ENCODE data around the gene FURIN. TPM values are rescaled to one million over a fixed set of nuclear protein-coding genes. Genes with fewer than 3 reads are reported as not detected.

The FURIN gene
- total RNA-seq, 1 donor from 2014 or later: 47.6 TPM

DNA sequence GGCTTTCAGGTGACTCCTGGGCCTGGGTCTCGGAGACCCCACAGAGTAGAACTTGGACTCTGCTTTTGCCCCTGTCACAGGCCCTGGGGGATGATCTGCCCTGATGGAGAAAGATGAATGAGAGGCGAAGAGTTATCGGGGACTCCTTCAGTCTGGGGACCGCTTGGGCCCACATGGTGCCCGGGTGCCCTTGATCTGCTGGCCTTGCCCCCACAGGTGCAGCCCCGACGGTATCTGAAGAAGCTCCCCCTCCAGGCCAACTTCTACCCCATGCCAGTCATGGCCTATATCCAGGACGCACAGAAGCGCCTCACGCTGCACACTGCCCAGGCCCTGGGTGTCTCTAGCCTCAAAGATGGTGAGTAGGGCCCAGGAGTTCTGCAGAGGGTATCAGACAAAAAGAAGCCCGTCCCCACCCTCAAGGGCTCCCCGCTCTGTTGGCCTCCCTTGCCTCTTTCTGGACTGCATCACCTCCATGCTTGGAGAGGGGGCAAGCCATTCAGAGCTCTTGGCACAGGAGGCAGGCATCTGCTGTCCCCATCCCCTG is 45.1 kb downstream of the FURIN start:
- intact Hi-C loops (cut with DNase I): no loop called here
- Histone ChIP-seq H3K27ac (no peak overlapping the region), H3K36me3 (peaks cover 5 to 91% of the 10 kb centered on the region in 2 donors), H3K4me1 (no peaks in the 10 kb centered on the region), H3K4me3 (no peak overlapping the region), H3K27me3 (no peaks in the 10 kb centered on the region), H3K9me3 (no peaks in the 10 kb centered on the region)
- TF ChIP-seq POLR2A (IDR thresholded peaks at IDR 0.05) (no peak), POLR2AphosphoS5 (IDR thresholded peaks at IDR 0.05; ENCODE audit: insufficient read depth in 1 of 2, low read depth in 1 of 2) (no peak)
- TF ChIP-seq, protein P1, sequence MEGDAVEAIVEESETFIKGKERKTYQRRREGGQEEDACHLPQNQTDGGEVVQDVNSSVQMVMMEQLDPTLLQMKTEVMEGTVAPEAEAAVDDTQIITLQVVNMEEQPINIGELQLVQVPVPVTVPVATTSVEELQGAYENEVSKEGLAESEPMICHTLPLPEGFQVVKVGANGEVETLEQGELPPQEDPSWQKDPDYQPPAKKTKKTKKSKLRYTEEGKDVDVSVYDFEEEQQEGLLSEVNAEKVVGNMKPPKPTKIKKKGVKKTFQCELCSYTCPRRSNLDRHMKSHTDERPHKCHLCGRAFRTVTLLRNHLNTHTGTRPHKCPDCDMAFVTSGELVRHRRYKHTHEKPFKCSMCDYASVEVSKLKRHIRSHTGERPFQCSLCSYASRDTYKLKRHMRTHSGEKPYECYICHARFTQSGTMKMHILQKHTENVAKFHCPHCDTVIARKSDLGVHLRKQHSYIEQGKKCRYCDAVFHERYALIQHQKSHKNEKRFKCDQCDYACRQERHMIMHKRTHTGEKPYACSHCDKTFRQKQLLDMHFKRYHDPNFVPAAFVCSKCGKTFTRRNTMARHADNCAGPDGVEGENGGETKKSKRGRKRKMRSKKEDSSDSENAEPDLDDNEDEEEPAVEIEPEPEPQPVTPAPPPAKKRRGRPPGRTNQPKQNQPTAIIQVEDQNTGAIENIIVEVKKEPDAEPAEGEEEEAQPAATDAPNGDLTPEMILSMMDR (IDR thresholded peaks at IDR 0.05): no peak
- DNase-seq (ENCODE audit: extremely low spot score in 2 of 2): no peak

DNA sequence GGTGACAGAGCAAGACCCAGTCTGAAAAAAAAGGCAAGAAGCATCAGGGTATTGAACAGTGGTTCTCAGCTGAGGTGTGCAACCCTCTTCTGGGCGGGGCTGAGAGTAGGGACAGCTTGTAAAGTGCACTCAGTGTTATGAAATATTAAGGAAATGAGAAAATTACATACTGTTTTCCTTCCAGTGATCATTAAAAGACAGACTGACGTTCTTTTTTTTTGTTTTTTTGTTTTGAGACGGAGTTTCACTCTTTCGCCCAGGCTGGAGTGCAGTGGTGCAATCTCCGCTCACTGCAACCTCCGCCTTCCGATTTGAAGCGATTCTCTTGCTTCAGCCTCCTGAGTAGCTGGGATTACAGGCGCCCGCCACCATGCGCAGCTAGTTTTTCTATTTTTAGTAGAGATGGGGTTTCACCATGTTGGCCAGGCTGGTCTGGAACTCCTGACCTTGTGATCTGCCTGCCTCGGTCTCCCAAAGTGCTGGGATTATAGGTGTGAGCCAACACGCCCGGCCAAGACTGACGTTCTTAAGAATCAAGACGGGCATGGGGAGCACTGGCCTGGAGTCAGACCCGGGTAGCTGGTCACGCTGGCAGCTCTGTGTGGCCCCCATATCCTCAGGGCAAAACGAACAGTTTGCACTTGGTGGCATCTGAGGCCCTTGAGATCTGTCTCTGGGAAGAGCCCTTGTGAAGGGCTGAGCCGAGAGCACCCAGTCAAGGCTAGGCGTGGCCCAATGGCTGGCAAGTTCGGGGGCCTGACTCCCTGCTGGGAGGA is 46.1 kb downstream of the FURIN start:
- Histone ChIP-seq H3K4me1 (no peaks in the 10 kb centered on the region), H3K9me3 (no peaks in the 10 kb centered on the region), H3K27ac (no peak overlapping the region), H3K36me3 (peaks cover 5 to 92% of the 10 kb centered on the region in 2 donors), H3K27me3 (no peaks in the 10 kb centered on the region), H3K4me3 (no peak overlapping the region)
- intact Hi-C loops (cut with DNase I): no loop called here
- DNase-seq (ENCODE audit: extremely low spot score in 2 of 2): peak in 1 of 2 donors; percentile 67
- TF ChIP-seq, protein P1 (IDR thresholded peaks at IDR 0.05): no peak
- no peak for TF ChIP-seq POLR2AphosphoS5 (IDR thresholded peaks at IDR 0.05; ENCODE audit: insufficient read depth in 1 of 2, low read depth in 1 of 2)
- no peak for TF ChIP-seq POLR2A (IDR thresholded peaks at IDR 0.05)

DNA sequence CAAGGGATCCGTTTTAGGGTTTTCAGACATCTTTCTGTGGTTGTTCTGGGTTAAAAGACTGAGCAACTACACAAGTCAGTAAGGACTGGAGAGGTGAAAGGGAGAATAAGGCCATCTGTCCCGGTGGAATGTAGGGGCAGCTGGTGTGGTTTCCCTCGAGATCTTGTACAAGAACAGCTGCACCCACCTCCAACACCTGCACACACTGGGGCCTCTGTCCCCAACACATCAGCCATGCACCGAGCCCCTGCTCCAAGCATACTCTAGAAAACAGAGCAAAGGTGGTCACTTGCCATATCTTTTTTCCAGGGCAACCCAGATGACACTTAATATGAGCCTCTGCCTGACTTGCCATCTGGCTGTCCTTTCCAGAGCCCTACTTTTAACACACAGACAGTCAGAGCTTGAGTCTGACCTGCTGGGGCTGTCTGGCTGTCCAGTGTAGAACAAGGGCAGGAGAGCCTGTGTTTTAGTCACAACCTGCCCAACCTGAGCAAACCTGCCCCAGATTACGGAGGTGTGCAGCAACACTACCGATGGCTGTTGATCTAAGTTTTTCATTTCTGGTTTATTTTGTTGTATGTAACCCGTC is 46.9 kb downstream of the FURIN start:
- Histone ChIP-seq H3K9me3 (no peaks in the 10 kb centered on the region), H3K4me3 (no peak overlapping the region), H3K27ac (no peak overlapping the region), H3K36me3 (peaks cover 5 to 92% of the 10 kb centered on the region in 2 donors), H3K4me1 (no peaks in the 10 kb centered on the region), H3K27me3 (no peaks in the 10 kb centered on the region)
- intact Hi-C loops (cut with DNase I): no loop called here
- no peak for TF ChIP-seq POLR2A (IDR thresholded peaks at IDR 0.05)
- TF ChIP-seq POLR2AphosphoS5 (IDR thresholded peaks at IDR 0.05; ENCODE audit: insufficient read depth in 1 of 2, low read depth in 1 of 2): no peak
- TF ChIP-seq, protein P1 (IDR thresholded peaks at IDR 0.05): no peak
- no peak for DNase-seq (ENCODE audit: extremely low spot score in 2 of 2)

DNA sequence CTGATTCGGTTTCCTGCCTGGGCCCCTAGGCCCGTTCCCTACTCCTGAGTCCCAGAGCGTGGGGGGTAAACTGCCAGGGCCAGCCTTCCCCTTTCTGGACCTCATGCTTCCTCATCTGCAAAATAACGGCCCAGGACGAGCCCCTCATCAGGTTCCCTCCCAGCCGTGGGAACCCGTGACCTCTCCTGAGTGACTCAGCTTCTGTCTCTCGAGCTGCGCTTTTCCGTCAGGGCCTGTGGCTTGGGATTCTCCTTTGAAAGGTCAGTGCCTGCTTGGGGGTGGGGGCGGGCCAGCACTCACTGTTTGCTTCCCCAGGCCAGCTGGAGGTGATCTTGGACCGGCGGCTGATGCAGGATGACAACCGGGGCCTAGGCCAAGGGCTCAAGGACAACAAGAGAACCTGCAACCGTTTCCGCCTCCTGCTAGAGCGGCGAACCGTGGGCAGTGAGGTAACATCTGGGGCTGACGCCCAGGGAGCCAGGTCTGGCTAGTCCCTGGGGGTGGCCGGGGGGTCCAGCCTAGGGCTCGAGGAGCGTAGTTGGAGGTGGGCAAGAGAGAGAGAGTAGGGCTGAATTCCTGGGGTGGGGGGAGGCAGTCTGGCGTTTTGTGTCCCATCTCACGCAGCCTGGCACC is 47.5 kb downstream of the FURIN start:
- intact Hi-C loops (cut with DNase I): no loop called here
- DNase-seq (ENCODE audit: extremely low spot score in 2 of 2): peak in 1 of 2 donors; percentile 88
- no peak overlapping the region for H3K27ac ChIP-seq
- peaks cover 5 to 87% of the 10 kb centered on the region in 2 donors for H3K36me3 ChIP-seq
- H3K4me3 ChIP-seq: no peak overlapping the region
- no peaks in the 10 kb centered on the region for H3K27me3 ChIP-seq
- H3K4me1 ChIP-seq: no peaks in the 10 kb centered on the region
- no peaks in the 10 kb centered on the region for H3K9me3 ChIP-seq
- TF ChIP-seq POLR2AphosphoS5 (IDR thresholded peaks at IDR 0.05; ENCODE audit: insufficient read depth in 1 of 2, low read depth in 1 of 2) (no peak), POLR2A (IDR thresholded peaks at IDR 0.05) (no peak)
- TF ChIP-seq, protein P1 (IDR thresholded peaks at IDR 0.05): no peak

All from vagina (tissue), 2 donors.